Lower lobe of right lung (tissue), 2 donors: ENCODE measurements around the gene NPTN. TPM values are rescaled to one million over a fixed set of nuclear protein-coding genes. Genes with fewer than 3 reads are reported as not detected.

ENCODE experiments used
- ATAC-seq, 2 donors: fragments of 200-7000 bp; cut with Tn5 transposase; one replicate each; pipeline ENCODE4 v1.9.1; 2020 to 2022; ENCODE audit warnings: mild to moderate bottlenecking in 2 of 2, moderate library complexity in 2 of 2
- DNase-seq: peaks from one replicate; pipeline ENCODE4 v3.0.0-alpha.2; 2020
- H3K27ac ChIP-seq: fragments of 200-600 bp; one replicate; pipeline ENCODE4 v1.8.0; 2022
- H3K27me3 ChIP-seq: fragments of 200-600 bp; one replicate; pipeline ENCODE4 v1.8.0; 2022; ENCODE audit warnings: low read depth
- H3K36me3 ChIP-seq: fragments of 200-600 bp; one replicate; pipeline ENCODE4 v1.8.0; 2022; ENCODE audit warnings: mild to moderate bottlenecking
- H3K4me1 ChIP-seq: fragments of 200-600 bp; one replicate; pipeline ENCODE4 v1.8.0; 2022
- H3K4me3 ChIP-seq: fragments of 200-600 bp; one replicate; pipeline ENCODE4 v1.8.0; 2022; ENCODE audit warnings: mild to moderate bottlenecking
- H3K9me3 ChIP-seq: fragments of 200-600 bp; one replicate; pipeline ENCODE4 v1.8.0; 2022
- CTCF ChIP-seq: fragments of 200-600 bp; IDR thresholded peaks from one replicate; pipeline ENCODE4 v1.8.0; 2022; ENCODE audit warnings: antibody characterized with exemption, mild to moderate bottlenecking
- intact Hi-C: fragments of 100-400 bp; cut with DNase I; formaldehyde crosslinking; loops from one replicate; pipeline ENCODE4 v1.11.0; 2022
- total RNA-seq: library from RNA; stranded (reverse); fragmentation: NEBNext Ultra II Directional; extraction: Animal tissue kit (Norgen Biotek cat#: 25700); gene quantifications from one replicate; pipeline ENCODE4 v1.2.1, GENCODE V29; 2021
- donor health status: DM: no; HTN: yes; CAD: no; lungs with severe emphysema.

The NPTN gene
- total RNA-seq, 1 donor from 2014 or later: 138 TPM

GRCh38 chr15:73568564-73569280 is 64.5 kb downstream of the NPTN start:
- H3K36me3 ChIP-seq: peaks cover 98% of the 10 kb centered on the region
- no peaks in the 10 kb centered on the region for H3K27me3 ChIP-seq
- ATAC-seq (no peak), DNase-seq (no peak)
- no peak overlapping the region for H3K27ac ChIP-seq
- H3K4me1 ChIP-seq: peaks cover 29% of the 10 kb centered on the region
- H3K4me3 ChIP-seq: no peak overlapping the region
- intact Hi-C loops: no loop called here
- TF ChIP-seq CTCF: no peak
- no peaks in the 10 kb centered on the region for H3K9me3 ChIP-seq

GRCh38 chr15:73567020-73567419 is 66.2 kb downstream of the NPTN start:
- DNase-seq: no peak
- intact Hi-C loops: no loop called here
- Histone ChIP-seq H3K27me3 (no peaks in the 10 kb centered on the region), H3K27ac (no peak overlapping the region), H3K4me3 (no peak overlapping the region), H3K9me3 (no peaks in the 10 kb centered on the region), H3K36me3 (peaks cover 96% of the 10 kb centered on the region), H3K4me1 (peaks cover 17% of the 10 kb centered on the region)
- no peak for TF ChIP-seq CTCF
- no peak for ATAC-seq

- intact Hi-C loops: no loop called here
These were observed 68.9 kb downstream of the NPTN start for GRCh38 chr15:73564255-73564654.

GRCh38 chr15:73560501-73561117 is 72.6 kb downstream of the NPTN start:
- Histone ChIP-seq H3K9me3 (no peaks in the 10 kb centered on the region), H3K4me1 (no peaks in the 10 kb centered on the region), H3K27ac (no peak overlapping the region), H3K27me3 (no peaks in the 10 kb centered on the region), H3K4me3 (no peak overlapping the region), H3K36me3 (peaks cover 94% of the 10 kb centered on the region)
- intact Hi-C loops: no loop called here
- ATAC-seq (no peak), DNase-seq (no peak)
- TF ChIP-seq CTCF: peak; percentile 42

More at GRCh38 chr15:73564255-73564654, 68.9 kb downstream of the NPTN start:
- Histone ChIP-seq H3K4me1 (no peaks in the 10 kb centered on the region), H3K36me3 (peaks cover 95% of the 10 kb centered on the region), H3K27me3 (no peaks in the 10 kb centered on the region), H3K4me3 (no peak overlapping the region), H3K27ac (no peak overlapping the region), H3K9me3 (no peaks in the 10 kb centered on the region)
- TF ChIP-seq CTCF: no peak
- ATAC-seq (peak in 1 of 2 donors; percentile 55), DNase-seq (no peak)

- TF ChIP-seq CTCF: no peak
- intact Hi-C loops: no loop called here
- ATAC-seq: no peak
- H3K27ac ChIP-seq: no peak overlapping the region
- no peak overlapping the region for H3K4me3 ChIP-seq
- no peaks in the 10 kb centered on the region for H3K27me3 ChIP-seq
- no peaks in the 10 kb centered on the region for H3K9me3 ChIP-seq
- H3K4me1 ChIP-seq: no peaks in the 10 kb centered on the region
- peaks cover 75% of the 10 kb centered on the region for H3K36me3 ChIP-seq
- DNase-seq: no peak
These were observed 74.7 kb downstream of the NPTN start for GRCh38 chr15:73558529-73558928.
